ENCODE results near the gene TBCCD1. TPM values are rescaled to one million over a fixed set of nuclear protein-coding genes. Genes with fewer than 3 reads are reported as not detected.
"Not testable (repeated sequence)": the region's sequence is repeated elsewhere in the genome, so short reads cannot be mapped to it uniquely, and the experiment has no call there.

The TBCCD1 gene
- total and polyA plus RNA-seq, 2 donors (not counting 1 experiment from before 2014, with no cell fraction given), result 13.7 to 16.8 TPM

GRCh38 chr3:186506191-186506739, 60.9 kb downstream of the TBCCD1 start:
- no peaks in the 10 kb centered on the region for H3K27me3 ChIP-seq (ENCODE audit: control insufficient read depth, insufficient read depth, low read length)
- no peaks in the 10 kb centered on the region for H3K4me1 ChIP-seq (ENCODE audit: control insufficient read depth, extremely low read depth, insufficient read depth, low read length)
- no peak overlapping the region for H2AFZ ChIP-seq (ENCODE audit: low read length)
- no peak overlapping the region for H3K4me3 ChIP-seq (replicated peaks in 1 of 4; ENCODE audit: control extremely low read depth in 1 of 4, insufficient read depth in 1 of 4, low read depth in 3 of 4, low read length in 4 of 4)
- no peak overlapping the region for H3K4me2 ChIP-seq (ENCODE audit: extremely low read depth, insufficient read depth, low read length)
- H4K20me1 ChIP-seq (ENCODE audit: control insufficient read depth, extremely low read depth, insufficient read depth, low read length), result no peaks in the 10 kb centered on the region
- no peaks in the 10 kb centered on the region for H3K36me3 ChIP-seq (ENCODE audit: control insufficient read depth, insufficient read depth, low read length)
- H3K9ac ChIP-seq (ENCODE audit: insufficient read depth, low read length), result no peak overlapping the region
- no peaks in the 10 kb centered on the region for H3K79me2 ChIP-seq (ENCODE audit: control insufficient read depth, insufficient read depth, low read length)
- TF ChIP-seq CTCF (conservative IDR thresholded peaks at IDR 0.05 in 1 of 2, IDR thresholded peaks at IDR 0.05 in 1 of 2; ENCODE audit: low read depth in 1 of 2, low read length in 2 of 2) (no peak), EZH2 (IDR thresholded peaks at IDR 0.05; ENCODE audit: low read length, missing control alignments) (no peak)
- H3K27ac ChIP-seq (ENCODE audit: insufficient read depth, low read length), result no peak overlapping the region
- H3K9me3 ChIP-seq (ENCODE audit: control insufficient read depth, insufficient read depth, low read depth, low read length), result no peaks in the 10 kb centered on the region
- DNase-seq (ENCODE audit: low read depth in 2 of 2), result no peak

DNA sequence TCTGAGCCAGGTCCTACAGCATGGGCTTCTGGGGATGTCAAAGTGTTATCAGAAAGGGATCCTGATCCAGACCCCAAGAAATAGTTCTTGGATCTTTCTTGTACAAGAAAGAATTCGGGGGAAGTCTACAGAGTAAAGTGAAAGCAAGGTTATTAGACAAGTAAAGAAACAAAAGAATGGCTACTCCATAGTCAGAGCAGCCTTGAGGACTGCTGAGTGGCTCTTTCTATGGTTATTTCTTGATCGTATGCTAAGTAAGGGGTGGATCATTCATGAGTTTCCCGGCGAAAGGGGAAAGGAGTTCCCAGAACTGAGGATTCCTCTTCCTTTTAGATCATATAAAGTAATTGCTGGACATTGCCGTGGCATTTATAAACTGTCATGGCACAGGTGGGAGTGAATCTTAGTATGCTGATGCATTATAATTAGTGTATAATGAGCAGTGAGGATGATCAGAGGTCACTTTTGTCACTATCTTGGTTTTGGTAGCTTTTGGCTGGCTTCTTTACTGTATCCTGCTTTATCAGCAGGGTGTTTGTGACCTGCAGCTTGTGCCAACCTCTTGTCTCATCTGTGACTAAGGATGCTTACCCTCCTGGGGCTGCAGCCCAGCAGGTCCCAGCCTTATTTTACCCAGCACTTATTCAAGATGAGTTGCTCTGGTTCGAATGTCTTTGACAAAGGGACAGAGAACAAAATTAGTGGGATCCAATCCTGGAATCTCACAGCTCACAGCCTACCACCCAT, 64.0 kb downstream of the TBCCD1 start:
- TF ChIP-seq CTCF (conservative IDR thresholded peaks at IDR 0.05 in 1 of 2, IDR thresholded peaks at IDR 0.05 in 1 of 2; ENCODE audit: low read depth in 1 of 2, low read length in 2 of 2) (no peak), EZH2 (IDR thresholded peaks at IDR 0.05; ENCODE audit: low read length, missing control alignments) (no peak)
- H3K4me1 ChIP-seq (ENCODE audit: control insufficient read depth, extremely low read depth, insufficient read depth, low read length), result no peaks in the 10 kb centered on the region
- no peaks in the 10 kb centered on the region for H3K36me3 ChIP-seq (ENCODE audit: control insufficient read depth, insufficient read depth, low read length)
- no peaks in the 10 kb centered on the region for H4K20me1 ChIP-seq (ENCODE audit: control insufficient read depth, extremely low read depth, insufficient read depth, low read length)
- no peak overlapping the region for H2AFZ ChIP-seq (ENCODE audit: low read length)
- peak overlapping the region in 1 of 4 experiments; percentile 27 for H3K4me3 ChIP-seq (replicated peaks in 1 of 4; ENCODE audit: control extremely low read depth in 1 of 4, insufficient read depth in 1 of 4, low read depth in 3 of 4, low read length in 4 of 4)
- H3K27me3 ChIP-seq (ENCODE audit: control insufficient read depth, insufficient read depth, low read length), result no peaks in the 10 kb centered on the region
- no peak for DNase-seq (ENCODE audit: low read depth in 2 of 2)
- no peak overlapping the region for H3K9ac ChIP-seq (ENCODE audit: insufficient read depth, low read length)
- H3K4me2 ChIP-seq (ENCODE audit: extremely low read depth, insufficient read depth, low read length), result no peak overlapping the region
- no peaks in the 10 kb centered on the region for H3K9me3 ChIP-seq (ENCODE audit: control insufficient read depth, insufficient read depth, low read depth, low read length)
- no peaks in the 10 kb centered on the region for H3K79me2 ChIP-seq (ENCODE audit: control insufficient read depth, insufficient read depth, low read length)
- H3K27ac ChIP-seq (ENCODE audit: insufficient read depth, low read length), result no peak overlapping the region

- H3K27me3 ChIP-seq (ENCODE audit: control insufficient read depth, insufficient read depth, low read length), result no peaks in the 10 kb centered on the region
- no peak overlapping the region for H3K27ac ChIP-seq (ENCODE audit: insufficient read depth, low read length)
- TF ChIP-seq EZH2 (IDR thresholded peaks at IDR 0.05; ENCODE audit: low read length, missing control alignments), result no peak
- TF ChIP-seq CTCF (conservative IDR thresholded peaks at IDR 0.05 in 1 of 2, IDR thresholded peaks at IDR 0.05 in 1 of 2; ENCODE audit: low read depth in 1 of 2, low read length in 2 of 2), result no peak
- no peaks in the 10 kb centered on the region for H3K36me3 ChIP-seq (ENCODE audit: control insufficient read depth, insufficient read depth, low read length)
- no peaks in the 10 kb centered on the region for H3K79me2 ChIP-seq (ENCODE audit: control insufficient read depth, insufficient read depth, low read length)
- no peak overlapping the region for H3K4me2 ChIP-seq (ENCODE audit: extremely low read depth, insufficient read depth, low read length)
- no peaks in the 10 kb centered on the region for H4K20me1 ChIP-seq (ENCODE audit: control insufficient read depth, extremely low read depth, insufficient read depth, low read length)
- H3K4me1 ChIP-seq (ENCODE audit: control insufficient read depth, extremely low read depth, insufficient read depth, low read length), result no peaks in the 10 kb centered on the region
- H3K9me3 ChIP-seq (ENCODE audit: control insufficient read depth, insufficient read depth, low read depth, low read length), result no peaks in the 10 kb centered on the region
- H2AFZ ChIP-seq (ENCODE audit: low read length), result no peak overlapping the region
- peak overlapping the region in 1 of 4 experiments; percentile 27 for H3K4me3 ChIP-seq (replicated peaks in 1 of 4; ENCODE audit: control extremely low read depth in 1 of 4, insufficient read depth in 1 of 4, low read depth in 3 of 4, low read length in 4 of 4)
- no peak overlapping the region for H3K9ac ChIP-seq (ENCODE audit: insufficient read depth, low read length)
- DNase-seq (ENCODE audit: low read depth in 2 of 2), result no peak
Measured at GRCh38 chr3:186502138-186502948, 64.8 kb downstream of the TBCCD1 start.

- not testable (repeated sequence) for H3K36me3 ChIP-seq (ENCODE audit: control insufficient read depth, insufficient read depth, low read length); H4K20me1 ChIP-seq (ENCODE audit: control insufficient read depth, extremely low read depth, insufficient read depth, low read length); H3K79me2 ChIP-seq (ENCODE audit: control insufficient read depth, insufficient read depth, low read length); H3K4me3 ChIP-seq (replicated peaks in 1 of 4; ENCODE audit: control extremely low read depth in 1 of 4, insufficient read depth in 1 of 4, low read depth in 3 of 4, low read length in 4 of 4); H3K27ac ChIP-seq (ENCODE audit: insufficient read depth, low read length); H3K9me3 ChIP-seq (ENCODE audit: control insufficient read depth, insufficient read depth, low read depth, low read length); H3K4me1 ChIP-seq (ENCODE audit: control insufficient read depth, extremely low read depth, insufficient read depth, low read length); H3K9ac ChIP-seq (ENCODE audit: insufficient read depth, low read length); H3K27me3 ChIP-seq (ENCODE audit: control insufficient read depth, insufficient read depth, low read length); H3K4me2 ChIP-seq (ENCODE audit: extremely low read depth, insufficient read depth, low read length); H2AFZ ChIP-seq (ENCODE audit: low read length); DNase-seq (ENCODE audit: low read depth in 2 of 2)
Measured at GRCh38 chr3:186499949-186500348, 67.2 kb downstream of the TBCCD1 start.
